ENCODE data around the gene SOX13.

GRCh38 chr1:204149635-204150565 lies 77.0 kb downstream of the SOX13 start:
- TF ChIP-seq POLR2A (IDR thresholded peaks at IDR 0.05) = no peak
- TF ChIP-seq CTCF (IDR thresholded peaks at IDR 0.05) = no peak
